Fibroblast of skin of abdomen (primary cell): ENCODE data around the gene PTGIR.

Source experiments
- DNase-seq: peaks from one replicate; pipeline ENCODE4 v3.0.0-alpha.2; 2013

The PTGIR gene

GRCh38 chr19:46600384-46601317, 24.2 kb downstream of the PTGIR start:
- DNase-seq = peak; percentile 98

GRCh38 chr19:46599716-46600373, 25.0 kb downstream of the PTGIR start:
- DNase-seq = no peak

GRCh38 chr19:46598372-46598917, 26.4 kb downstream of the PTGIR start:
- DNase-seq = no peak

- DNase-seq = no peak
Observed at GRCh38 chr19:46596008-46596407, 28.9 kb downstream of the PTGIR start.

DNA sequence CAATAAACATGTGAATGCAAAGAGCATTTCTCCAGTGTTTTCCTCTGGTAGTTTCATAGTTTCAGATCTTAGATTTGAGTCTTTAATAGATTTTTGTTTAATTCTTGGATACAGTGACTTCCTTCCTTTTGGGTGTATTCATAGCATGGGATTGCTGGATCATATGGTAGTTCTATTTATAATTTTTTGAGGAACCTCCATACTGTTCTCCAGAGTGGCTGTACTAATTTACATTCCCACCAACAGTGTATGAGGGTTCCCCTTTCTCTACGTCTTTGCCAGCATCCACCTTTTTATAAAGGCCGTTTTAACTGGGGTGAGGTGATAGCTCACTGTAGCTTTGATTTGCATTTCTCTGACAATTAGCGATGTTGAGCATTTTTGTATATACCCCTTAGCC, 33.0 kb downstream of the PTGIR start:
- no peak for DNase-seq

GRCh38 chr19:46591254-46591653, 33.6 kb downstream of the PTGIR start:
- DNase-seq = no peak

DNA sequence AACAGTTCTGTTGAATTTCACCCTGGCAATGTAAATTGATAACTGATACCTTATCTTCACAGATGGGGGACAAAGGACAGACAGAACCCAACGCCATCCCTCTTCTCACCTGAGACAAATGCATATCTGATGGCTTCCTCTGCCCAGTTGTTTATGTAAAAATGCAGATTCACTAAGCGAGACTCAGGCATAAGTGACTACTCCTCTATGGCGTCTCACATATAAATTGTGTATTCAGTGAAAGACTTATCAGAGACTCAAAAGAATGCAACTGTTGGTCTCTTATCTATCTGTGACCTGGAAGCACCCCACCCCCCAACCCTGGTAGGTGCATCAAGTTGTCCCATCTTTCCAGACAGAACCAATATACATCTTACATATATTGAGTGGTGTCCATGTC, 37.0 kb downstream of the PTGIR start:
- DNase-seq = no peak

DNA sequence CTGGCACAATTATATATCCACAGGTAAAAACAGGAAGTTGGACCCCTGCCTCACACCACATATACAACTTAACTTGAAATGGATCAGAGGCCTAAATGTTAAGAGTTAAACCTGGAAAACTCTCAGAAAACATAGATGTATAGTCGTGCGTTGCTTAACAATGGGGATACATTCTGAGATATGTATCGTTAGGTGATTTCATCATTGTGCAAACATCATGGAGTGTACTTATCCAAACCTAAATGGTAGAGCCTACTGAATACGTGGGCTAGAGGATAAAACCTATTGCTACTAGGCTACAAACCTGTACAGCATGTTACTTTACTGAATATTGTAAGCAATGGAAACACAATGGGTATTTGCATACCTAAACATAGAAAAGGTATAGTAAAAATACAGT, 38.6 kb downstream of the PTGIR start:
- no peak for DNase-seq

DNA sequence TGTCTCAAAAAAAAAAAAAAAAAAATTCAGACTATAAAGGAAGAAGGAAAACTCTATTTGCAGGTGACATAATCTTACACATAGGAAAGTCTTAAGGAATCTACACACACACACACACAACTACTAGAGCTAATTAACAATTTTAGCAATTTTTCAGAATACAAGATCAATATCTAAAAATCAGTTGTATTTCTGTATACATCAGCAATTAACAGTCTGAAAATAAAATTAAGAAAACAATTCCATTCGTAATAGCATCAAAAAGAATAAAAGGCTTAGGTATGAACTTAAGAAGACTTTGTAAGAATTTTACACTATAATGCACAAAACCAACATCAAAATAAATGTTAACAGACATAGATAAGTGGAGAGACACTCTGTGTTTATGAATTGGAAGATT, 39.4 kb downstream of the PTGIR start:
- no peak for DNase-seq

GRCh38 chr19:46580247-46580646, 44.6 kb downstream of the PTGIR start:
- DNase-seq = no peak

DNA sequence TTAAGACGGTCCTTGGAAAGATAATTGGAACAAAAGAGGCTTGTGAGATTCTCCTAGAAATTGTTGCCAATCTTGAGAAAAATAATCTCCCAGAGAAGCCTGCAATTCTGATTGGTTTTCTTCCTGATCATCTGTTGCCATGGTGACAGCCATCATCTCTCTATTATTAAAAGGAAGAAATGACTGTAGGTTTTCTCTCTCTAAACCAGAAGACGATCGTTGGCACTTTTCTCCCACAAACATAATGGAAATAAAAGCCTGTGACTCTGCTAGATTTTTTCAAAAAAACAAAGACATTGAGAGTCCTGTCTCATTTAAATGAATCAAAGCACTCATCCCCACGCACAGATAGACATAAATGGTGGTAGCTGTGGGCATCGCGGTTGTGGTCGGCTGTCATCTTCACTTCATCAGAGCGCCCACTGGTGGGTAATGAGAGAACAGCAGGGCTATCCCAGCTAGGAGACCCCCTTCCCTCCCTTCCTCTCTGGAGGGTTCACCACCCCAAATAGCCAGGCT, 45.5 kb downstream of the PTGIR start:
- DNase-seq = no peak

DNA sequence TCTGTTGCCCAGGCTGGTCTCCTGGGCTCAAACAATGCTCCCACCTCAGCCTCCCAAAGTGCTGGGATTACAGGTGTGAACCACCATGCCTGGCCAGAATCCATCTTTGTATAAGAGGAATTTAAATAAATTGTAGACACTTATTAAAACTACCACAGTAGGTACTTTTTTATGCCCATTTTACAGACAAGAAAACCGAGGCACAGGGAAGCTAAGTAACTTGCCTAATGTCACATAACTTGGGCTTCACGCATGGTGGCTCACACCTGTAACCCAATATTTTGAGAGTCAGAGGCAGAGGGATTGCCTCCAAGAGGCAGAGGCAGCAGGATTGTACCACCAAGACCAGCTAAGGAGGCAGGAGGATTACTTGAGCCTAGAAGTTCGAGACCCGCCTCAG, 46.4 kb downstream of the PTGIR start:
- no peak for DNase-seq

DNA sequence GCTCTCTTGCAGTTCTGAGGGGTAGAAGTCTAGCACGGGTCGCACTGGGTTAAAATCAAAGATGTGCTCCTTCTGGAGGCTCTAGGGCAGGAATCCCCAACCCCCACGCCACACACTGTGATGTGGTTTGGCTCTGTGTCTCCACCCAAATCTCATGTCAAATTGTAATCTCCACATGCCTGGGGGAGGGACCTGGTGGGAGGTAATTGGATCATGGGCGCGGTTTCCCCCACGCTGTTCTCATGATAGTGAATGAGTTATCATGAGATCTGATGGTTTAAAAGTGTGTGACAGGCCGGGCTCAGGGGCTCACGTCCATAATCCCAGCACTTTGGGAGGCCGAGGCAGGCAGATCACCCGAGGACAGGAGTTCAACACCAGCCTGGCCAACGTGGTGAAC, 50.4 kb downstream of the PTGIR start:
- DNase-seq = peak; percentile 24

GRCh38 chr19:46573679-46574498, 51.0 kb downstream of the PTGIR start:
- no peak for DNase-seq

GRCh38 chr19:46571495-46571894, 53.4 kb downstream of the PTGIR start:
- no peak for DNase-seq
